Measurements from ENCODE around the gene SNAP91.

GRCh38 chr6:83511266-83511665 lies 197.6 kb downstream of the SNAP91 start:
- TF ChIP-seq CTCF (IDR thresholded peaks at IDR 0.05): no peak
- TF ChIP-seq POLR2A (IDR thresholded peaks at IDR 0.05): no peak

Measured in testis (tissue), 2 donors.